Astrocyte of the cerebellum (primary cell): ENCODE data around the gene NTSR2.
"Not testable (repeated sequence)": the region's sequence is repeated elsewhere in the genome, so short reads cannot be mapped to it uniquely, and the experiment has no call there.

Source experiments
- DNase-seq: peaks from one replicate; pipeline ENCODE4 v3.0.0-alpha.2; 2011; ENCODE audit warnings: low read depth
- H3K4me3 ChIP-seq: 2 replicates; pipeline ENCODE4 v1.5.1; 2011; ENCODE audit warnings: mild to moderate bottlenecking, low read depth, low read length, moderate library complexity
- in situ Hi-C: cut with HindIII; loops from 2 replicates; pipeline ENCODE4 v1.10.0; 2017; ENCODE audit warnings: low sequenced_read_pairs
- TF ChIP-seq, protein P1 (sequence below): IDR thresholded peaks from 2 replicates; pipeline ENCODE4 v1.5.1; 2012; ENCODE audit warnings: low read length, low read depth, moderate library complexity, mild to moderate bottlenecking; ENCODE audit errors: missing control alignments

Gene NTSR2

DNA sequence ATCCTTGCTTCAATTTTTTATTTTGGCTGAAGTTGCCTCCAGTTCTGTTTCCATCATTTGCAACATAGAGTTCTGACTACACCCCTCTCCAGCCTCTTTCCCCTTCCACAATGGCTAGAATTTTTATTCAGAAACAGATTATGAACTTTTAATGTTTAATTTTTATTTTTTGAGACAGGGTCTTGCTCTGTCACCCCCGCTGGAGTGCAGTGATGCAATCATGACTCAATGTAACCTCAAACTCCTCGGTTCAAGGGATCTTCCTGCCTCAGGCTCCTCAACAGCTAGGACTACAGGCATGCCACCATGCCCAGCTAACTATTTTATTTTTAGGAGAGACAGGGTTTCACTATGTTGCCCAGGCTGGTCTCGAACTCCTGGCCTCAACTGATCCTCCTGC, 2.8 kb downstream of the NTSR2 start:
- DNase-seq, result no peak
- in situ Hi-C loops, result no loop called here
- TF ChIP-seq, protein P1, sequence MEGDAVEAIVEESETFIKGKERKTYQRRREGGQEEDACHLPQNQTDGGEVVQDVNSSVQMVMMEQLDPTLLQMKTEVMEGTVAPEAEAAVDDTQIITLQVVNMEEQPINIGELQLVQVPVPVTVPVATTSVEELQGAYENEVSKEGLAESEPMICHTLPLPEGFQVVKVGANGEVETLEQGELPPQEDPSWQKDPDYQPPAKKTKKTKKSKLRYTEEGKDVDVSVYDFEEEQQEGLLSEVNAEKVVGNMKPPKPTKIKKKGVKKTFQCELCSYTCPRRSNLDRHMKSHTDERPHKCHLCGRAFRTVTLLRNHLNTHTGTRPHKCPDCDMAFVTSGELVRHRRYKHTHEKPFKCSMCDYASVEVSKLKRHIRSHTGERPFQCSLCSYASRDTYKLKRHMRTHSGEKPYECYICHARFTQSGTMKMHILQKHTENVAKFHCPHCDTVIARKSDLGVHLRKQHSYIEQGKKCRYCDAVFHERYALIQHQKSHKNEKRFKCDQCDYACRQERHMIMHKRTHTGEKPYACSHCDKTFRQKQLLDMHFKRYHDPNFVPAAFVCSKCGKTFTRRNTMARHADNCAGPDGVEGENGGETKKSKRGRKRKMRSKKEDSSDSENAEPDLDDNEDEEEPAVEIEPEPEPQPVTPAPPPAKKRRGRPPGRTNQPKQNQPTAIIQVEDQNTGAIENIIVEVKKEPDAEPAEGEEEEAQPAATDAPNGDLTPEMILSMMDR, result no peak
- H3K4me3 ChIP-seq, result no peak overlapping the region

DNA sequence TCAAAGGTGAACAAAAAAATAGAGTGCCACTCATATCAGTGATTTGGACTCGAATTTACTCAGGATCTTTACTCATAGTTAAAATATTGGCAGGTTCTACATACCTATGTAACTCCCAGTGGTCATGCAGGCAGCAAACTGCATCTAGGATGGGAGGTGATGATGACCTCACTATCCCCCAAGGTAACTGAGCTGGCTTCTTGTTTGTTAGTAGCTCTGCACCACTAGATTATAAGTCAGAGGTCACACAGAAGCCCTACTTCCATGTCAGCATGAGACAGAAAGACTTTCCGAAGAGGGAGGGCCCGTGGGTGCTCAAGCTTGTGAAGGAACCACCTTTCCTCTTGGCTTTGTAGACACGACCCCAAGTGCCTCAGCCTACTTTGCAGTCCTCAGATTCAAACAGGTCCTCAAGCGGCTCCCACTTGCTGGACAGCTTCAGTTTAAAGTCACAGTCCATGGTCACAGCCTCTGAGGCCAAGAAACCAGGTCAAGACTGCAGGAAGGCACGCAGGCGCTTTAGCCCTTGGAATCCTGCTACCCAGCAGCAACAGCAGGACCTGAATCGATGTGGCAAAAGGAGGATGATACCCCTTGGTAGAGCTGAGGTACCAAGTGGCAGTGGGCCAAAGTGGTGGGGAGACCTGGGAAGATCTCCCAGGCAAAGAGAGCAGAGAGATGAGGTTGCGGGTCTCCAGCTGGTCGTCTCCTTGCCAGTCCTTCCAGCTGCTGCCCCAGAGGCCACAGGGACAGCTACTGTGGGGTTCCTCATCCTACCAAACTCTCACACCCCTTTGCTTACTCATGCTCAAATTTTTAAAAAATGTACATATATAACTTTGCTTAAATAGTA, 4.3 kb downstream of the NTSR2 start:
- TF ChIP-seq, protein P1, result no peak
- in situ Hi-C loops, result no loop called here
- DNase-seq, result no peak
- H3K4me3 ChIP-seq, result no peak overlapping the region

DNA sequence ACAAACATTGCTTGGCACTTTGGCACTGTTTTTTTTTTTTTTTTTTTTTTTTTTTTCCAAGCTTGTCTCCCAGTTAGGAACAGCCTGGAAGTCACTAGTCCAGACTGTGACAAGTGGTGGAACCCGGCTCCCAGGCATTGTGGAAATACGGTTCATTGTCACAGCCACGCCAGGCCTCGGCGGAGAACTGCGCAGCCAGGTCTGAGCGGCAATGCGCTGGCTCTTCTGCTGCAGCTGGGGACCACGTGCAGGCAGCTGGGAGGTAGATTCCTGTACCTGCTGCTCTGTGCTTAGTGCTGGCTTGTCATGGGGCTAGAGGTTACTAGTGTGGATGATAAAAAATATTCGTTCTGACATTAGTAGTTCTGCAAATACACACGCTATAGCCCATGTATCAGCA, 5.0 kb downstream of the NTSR2 start:
- H3K4me3 ChIP-seq, result no peak overlapping the region
- in situ Hi-C loops, result no loop called here
- DNase-seq, result no peak
- TF ChIP-seq, protein P1, result no peak

DNA sequence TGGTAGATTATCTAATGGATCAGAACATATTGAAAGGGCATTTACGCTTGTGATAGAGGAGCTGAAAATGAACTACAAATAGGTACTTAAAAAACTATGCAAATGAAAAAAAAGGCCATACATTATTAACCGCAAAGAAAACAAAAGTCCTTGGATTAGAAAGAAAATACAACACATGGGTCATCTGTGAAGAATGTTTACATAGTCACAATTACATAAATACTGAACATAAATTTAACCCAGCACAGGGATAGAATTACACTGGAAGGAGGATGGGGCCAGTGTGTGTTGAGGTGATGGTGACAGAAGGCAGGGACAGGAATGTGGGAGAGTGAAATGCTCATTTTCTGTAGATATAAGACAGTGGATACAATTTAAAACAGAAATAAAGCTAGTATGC, 6.6 kb downstream of the NTSR2 start:
- TF ChIP-seq, protein P1, result no peak
- in situ Hi-C loops, result no loop called here
- no peak for DNase-seq
- no peak overlapping the region for H3K4me3 ChIP-seq

DNA sequence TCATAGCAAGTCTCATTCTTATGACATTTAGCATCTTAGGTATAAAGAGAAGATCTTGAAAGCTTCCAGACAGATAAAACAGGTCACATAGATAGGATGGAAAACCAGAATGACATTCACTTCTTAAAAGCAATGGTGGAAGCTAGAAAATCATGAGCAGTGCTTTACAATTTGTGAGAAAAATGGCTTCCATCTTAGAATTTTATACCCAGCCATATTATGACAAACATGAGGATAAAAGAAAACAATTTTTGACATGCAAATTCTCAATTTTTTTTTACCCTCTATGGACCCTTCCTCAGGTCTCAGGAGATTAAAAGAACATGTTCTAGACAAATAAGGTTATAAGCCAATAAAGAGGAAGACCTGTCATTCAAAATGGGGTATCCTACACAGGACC, 7.1 kb downstream of the NTSR2 start:
- H3K4me3 ChIP-seq, result no peak overlapping the region
- DNase-seq, result no peak
- TF ChIP-seq, protein P1, result no peak
- in situ Hi-C loops, result no loop called here

DNA sequence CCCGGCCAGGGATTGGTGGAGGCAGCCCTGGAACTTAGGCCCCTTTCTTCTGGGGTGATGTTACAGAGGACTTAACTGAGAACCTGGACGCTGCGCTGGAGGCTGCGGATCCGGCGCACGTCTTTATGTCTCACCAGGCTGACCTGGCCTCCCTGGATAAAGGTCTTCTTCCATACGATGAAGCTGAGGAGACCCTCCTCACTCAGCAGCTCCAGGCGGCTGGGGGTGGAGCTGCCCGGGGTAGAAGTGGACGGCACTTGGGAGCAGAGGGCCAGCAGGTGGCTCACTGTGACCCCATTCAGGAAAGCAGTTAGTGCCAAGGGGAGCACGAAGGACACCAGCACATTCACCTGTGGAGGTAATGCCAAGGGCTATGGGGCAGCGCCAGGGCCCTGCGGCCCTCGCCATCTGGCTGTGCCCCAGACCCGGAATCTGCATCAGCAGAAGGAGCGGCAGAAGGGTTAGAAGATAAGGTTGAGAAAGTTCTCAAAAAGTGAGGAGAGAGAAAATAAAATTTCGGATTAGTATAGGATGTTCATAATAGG, 8.0 kb downstream of the NTSR2 start:
- no peak overlapping the region for H3K4me3 ChIP-seq
- DNase-seq, result no peak
- in situ Hi-C loops, result no loop called here
- TF ChIP-seq, protein P1, result no peak

DNA sequence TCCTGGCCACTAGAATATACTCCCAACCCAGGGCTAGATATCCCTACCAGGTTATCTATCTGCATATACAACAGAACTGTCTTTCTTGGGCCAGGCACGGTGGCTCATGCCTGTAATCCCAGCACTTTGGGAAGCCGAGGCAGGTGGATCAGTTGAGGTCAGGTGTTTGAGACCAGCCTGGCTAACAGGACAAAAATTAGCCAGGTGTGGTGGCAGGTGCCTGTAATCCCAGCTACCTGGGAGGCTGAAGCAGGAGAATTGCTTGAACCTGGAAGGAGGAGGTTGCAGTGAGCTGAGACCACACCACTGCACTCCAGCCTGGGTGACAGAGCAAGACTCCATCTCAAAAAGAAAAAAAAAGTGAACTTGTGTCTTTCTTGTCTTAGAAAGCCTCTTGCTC, 9.6 kb downstream of the NTSR2 start:
- DNase-seq, in situ Hi-C loops, H3K4me3 ChIP-seq: not testable (repeated sequence)
